ENCODE data around the gene CD36. TPM values are rescaled to one million over a fixed set of nuclear protein-coding genes. Genes with fewer than 3 reads are reported as not detected.

CD36 gene
- polyA plus RNA-seq, 1 donor from 2014 or later: 0.31 TPM

GRCh38 chr7:80608336-80608735 lies 30.1 kb upstream of the CD36 start:
- H3K79me2 ChIP-seq (replicated peaks; ENCODE audit: insufficient read depth, low read length): no peaks in the 10 kb centered on the region
- no peaks in the 10 kb centered on the region for H3K9me3 ChIP-seq (ENCODE audit: low read length)
- H4K20me1 ChIP-seq (ENCODE audit: insufficient read depth): no peaks in the 10 kb centered on the region
- H3K9ac ChIP-seq (ENCODE audit: low read length): no peak overlapping the region
- H3K4me3 ChIP-seq (ENCODE audit: low read length): no peak overlapping the region
- TF ChIP-seq EP300 (conservative IDR thresholded peaks at IDR 0.05; ENCODE audit: poor library complexity, severe bottlenecking): no peak
- no peak for TF ChIP-seq RAD21 (conservative IDR thresholded peaks at IDR 0.05)
- TF ChIP-seq POLR2AphosphoS5 (IDR thresholded peaks at IDR 0.05): no peak
- no peak for TF ChIP-seq CTCF (IDR thresholded peaks at IDR 0.05; ENCODE audit: poor library complexity, severe bottlenecking)
- TF ChIP-seq MXI1 (conservative IDR thresholded peaks at IDR 0.05; ENCODE audit: poor library complexity, severe bottlenecking): no peak
- TF ChIP-seq TAF1 (IDR thresholded peaks at IDR 0.05; ENCODE audit: low read depth): no peak
- TF ChIP-seq SMC3 (conservative IDR thresholded peaks at IDR 0.05; ENCODE audit: poor library complexity): no peak
- TF ChIP-seq, protein P1, sequence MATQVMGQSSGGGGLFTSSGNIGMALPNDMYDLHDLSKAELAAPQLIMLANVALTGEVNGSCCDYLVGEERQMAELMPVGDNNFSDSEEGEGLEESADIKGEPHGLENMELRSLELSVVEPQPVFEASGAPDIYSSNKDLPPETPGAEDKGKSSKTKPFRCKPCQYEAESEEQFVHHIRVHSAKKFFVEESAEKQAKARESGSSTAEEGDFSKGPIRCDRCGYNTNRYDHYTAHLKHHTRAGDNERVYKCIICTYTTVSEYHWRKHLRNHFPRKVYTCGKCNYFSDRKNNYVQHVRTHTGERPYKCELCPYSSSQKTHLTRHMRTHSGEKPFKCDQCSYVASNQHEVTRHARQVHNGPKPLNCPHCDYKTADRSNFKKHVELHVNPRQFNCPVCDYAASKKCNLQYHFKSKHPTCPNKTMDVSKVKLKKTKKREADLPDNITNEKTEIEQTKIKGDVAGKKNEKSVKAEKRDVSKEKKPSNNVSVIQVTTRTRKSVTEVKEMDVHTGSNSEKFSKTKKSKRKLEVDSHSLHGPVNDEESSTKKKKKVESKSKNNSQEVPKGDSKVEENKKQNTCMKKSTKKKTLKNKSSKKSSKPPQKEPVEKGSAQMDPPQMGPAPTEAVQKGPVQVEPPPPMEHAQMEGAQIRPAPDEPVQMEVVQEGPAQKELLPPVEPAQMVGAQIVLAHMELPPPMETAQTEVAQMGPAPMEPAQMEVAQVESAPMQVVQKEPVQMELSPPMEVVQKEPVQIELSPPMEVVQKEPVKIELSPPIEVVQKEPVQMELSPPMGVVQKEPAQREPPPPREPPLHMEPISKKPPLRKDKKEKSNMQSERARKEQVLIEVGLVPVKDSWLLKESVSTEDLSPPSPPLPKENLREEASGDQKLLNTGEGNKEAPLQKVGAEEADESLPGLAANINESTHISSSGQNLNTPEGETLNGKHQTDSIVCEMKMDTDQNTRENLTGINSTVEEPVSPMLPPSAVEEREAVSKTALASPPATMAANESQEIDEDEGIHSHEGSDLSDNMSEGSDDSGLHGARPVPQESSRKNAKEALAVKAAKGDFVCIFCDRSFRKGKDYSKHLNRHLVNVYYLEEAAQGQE (IDR thresholded peaks at IDR 0.05; ENCODE audit: borderline replicate concordance): no peak
- TF ChIP-seq EZH2 (IDR thresholded peaks at IDR 0.05; ENCODE audit: borderline replicate concordance, insufficient read depth, low read length, poor library complexity, severe bottlenecking): no peak
- no peak overlapping the region for H3K4me2 ChIP-seq (ENCODE audit: low read length)
- H3K27me3 ChIP-seq (ENCODE audit: insufficient read depth, low read depth, low read length): no peaks in the 10 kb centered on the region
- no peak overlapping the region for H2AFZ ChIP-seq (ENCODE audit: low read depth, low read length)
- H3K27ac ChIP-seq (ENCODE audit: low read length): no peak overlapping the region
- no peaks in the 10 kb centered on the region for H3F3A ChIP-seq (ENCODE audit: insufficient read depth, low read length, poor library complexity, severe bottlenecking)
- H3K36me3 ChIP-seq (ENCODE audit: insufficient read depth, low read length): no peaks in the 10 kb centered on the region
- H3K9me2 ChIP-seq (ENCODE audit: insufficient read depth, low read length): no peaks in the 10 kb centered on the region

DNA sequence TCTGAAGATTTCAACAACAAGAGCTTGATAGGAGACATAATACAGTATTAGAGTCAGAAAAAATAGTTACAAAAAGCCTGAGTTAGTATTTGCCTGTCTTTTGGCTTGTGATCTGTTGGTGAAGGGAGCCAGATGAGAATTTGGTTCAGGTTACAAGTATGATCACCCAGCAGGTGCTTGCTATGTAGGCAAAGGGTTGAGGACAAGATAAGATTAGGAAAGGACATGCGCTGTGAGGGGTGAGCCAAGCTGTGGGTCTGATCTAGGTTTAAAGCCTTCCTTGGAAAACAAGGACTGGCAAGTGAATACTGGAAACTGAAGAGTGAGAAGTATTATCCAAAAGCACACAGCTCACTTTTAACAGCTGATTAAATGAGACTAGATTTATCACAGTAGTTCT lies 28.7 kb upstream of the CD36 start:
- Histone ChIP-seq H3F3A (ENCODE audit: insufficient read depth, low read length, poor library complexity, severe bottlenecking) (no peaks in the 10 kb centered on the region), H3K27ac (ENCODE audit: low read length) (no peak overlapping the region), H3K9me2 (ENCODE audit: insufficient read depth, low read length) (no peaks in the 10 kb centered on the region), H3K9me3 (ENCODE audit: low read length) (no peaks in the 10 kb centered on the region), H3K79me2 (replicated peaks; ENCODE audit: insufficient read depth, low read length) (no peaks in the 10 kb centered on the region), H2AFZ (ENCODE audit: low read depth, low read length) (no peak overlapping the region), H3K9ac (ENCODE audit: low read length) (no peak overlapping the region), H3K4me2 (ENCODE audit: low read length) (no peak overlapping the region), H3K4me3 (ENCODE audit: low read length) (no peak overlapping the region), H4K20me1 (ENCODE audit: insufficient read depth) (no peaks in the 10 kb centered on the region), H3K27me3 (ENCODE audit: insufficient read depth, low read depth, low read length) (no peaks in the 10 kb centered on the region), H3K36me3 (ENCODE audit: insufficient read depth, low read length) (no peaks in the 10 kb centered on the region)
- no peak for TF ChIP-seq RAD21 (conservative IDR thresholded peaks at IDR 0.05)

- Histone ChIP-seq H3K27ac (ENCODE audit: low read length) (no peak overlapping the region), H3K79me2 (replicated peaks; ENCODE audit: insufficient read depth, low read length) (no peaks in the 10 kb centered on the region), H2AFZ (ENCODE audit: low read depth, low read length) (no peak overlapping the region), H3K4me3 (ENCODE audit: low read length) (no peak overlapping the region), H3F3A (ENCODE audit: insufficient read depth, low read length, poor library complexity, severe bottlenecking) (no peaks in the 10 kb centered on the region), H3K27me3 (ENCODE audit: insufficient read depth, low read depth, low read length) (no peaks in the 10 kb centered on the region), H3K36me3 (ENCODE audit: insufficient read depth, low read length) (no peaks in the 10 kb centered on the region), H4K20me1 (ENCODE audit: insufficient read depth) (no peaks in the 10 kb centered on the region), H3K4me2 (ENCODE audit: low read length) (no peak overlapping the region), H3K9ac (ENCODE audit: low read length) (no peak overlapping the region), H3K9me2 (ENCODE audit: insufficient read depth, low read length) (no peaks in the 10 kb centered on the region), H3K9me3 (ENCODE audit: low read length) (no peaks in the 10 kb centered on the region)
- no peak for TF ChIP-seq CTCF (IDR thresholded peaks at IDR 0.05; ENCODE audit: poor library complexity, severe bottlenecking)
- no peak for TF ChIP-seq MXI1 (conservative IDR thresholded peaks at IDR 0.05; ENCODE audit: poor library complexity, severe bottlenecking)
- no peak for TF ChIP-seq SMC3 (conservative IDR thresholded peaks at IDR 0.05; ENCODE audit: poor library complexity)
- TF ChIP-seq, protein P1 (IDR thresholded peaks at IDR 0.05; ENCODE audit: borderline replicate concordance): no peak
- TF ChIP-seq EZH2 (IDR thresholded peaks at IDR 0.05; ENCODE audit: borderline replicate concordance, insufficient read depth, low read length, poor library complexity, severe bottlenecking): no peak
- no peak for TF ChIP-seq RAD21 (conservative IDR thresholded peaks at IDR 0.05)
- TF ChIP-seq EP300 (conservative IDR thresholded peaks at IDR 0.05; ENCODE audit: poor library complexity, severe bottlenecking): no peak
Observed at GRCh38 chr7:80611353-80611752, 27.1 kb upstream of the CD36 start.
